D341Med (cell line): ENCODE results near the gene SUSD6.
"Not testable (repeated sequence)": the region's sequence is repeated elsewhere in the genome, so short reads cannot be mapped to it uniquely, and the experiment has no call there.

ENCODE experiments used
- DNase-seq: peaks from one replicate; pipeline ENCODE4 v3.0.0; 2012; ENCODE audit warnings: low spot score

The SUSD6 gene

GRCh38 chr14:69591317-69591716, 20.1 kb upstream of the SUSD6 start:
- no peak for DNase-seq

GRCh38 chr14:69593018-69593677, 18.2 kb upstream of the SUSD6 start:
- DNase-seq: peak; percentile 87

GRCh38 chr14:69594846-69595245, 16.6 kb upstream of the SUSD6 start:
- DNase-seq: no peak

GRCh38 chr14:69595336-69595735, 16.1 kb upstream of the SUSD6 start:
- DNase-seq: no peak

- not testable (repeated sequence) for DNase-seq
These were observed 12.0 kb upstream of the SUSD6 start for GRCh38 chr14:69599431-69599830.

- DNase-seq: no peak
These were observed 11.0 kb upstream of the SUSD6 start for GRCh38 chr14:69600304-69600891.

- DNase-seq: no peak
These were observed 5.7 kb upstream of the SUSD6 start for GRCh38 chr14:69605738-69606137.

- DNase-seq: no peak
These were observed 4.9 kb upstream of the SUSD6 start for GRCh38 chr14:69606258-69607184.

- no peak for DNase-seq
These were observed 1.1 kb upstream of the SUSD6 start for GRCh38 chr14:69610020-69610873.

GRCh38 chr14:69610874-69611171, 573 bp upstream of the SUSD6 start:
- peak; percentile 65 for DNase-seq

GRCh38 chr14:69612014-69612782, 802 bp downstream of the SUSD6 start:
- DNase-seq: peak; percentile 68

GRCh38 chr14:69612783-69613130, 1.4 kb downstream of the SUSD6 start:
- no peak for DNase-seq

- no peak for DNase-seq
These were observed 2.1 kb downstream of the SUSD6 start for GRCh38 chr14:69613312-69614073.

- no peak for DNase-seq
These were observed 3.2 kb downstream of the SUSD6 start for GRCh38 chr14:69614592-69614991.

- no peak for DNase-seq
These were observed 3.7 kb downstream of the SUSD6 start for GRCh38 chr14:69615121-69615495.

GRCh38 chr14:69615496-69616407, 4.4 kb downstream of the SUSD6 start:
- DNase-seq: no peak

GRCh38 chr14:69616408-69616773, 5.0 kb downstream of the SUSD6 start:
- no peak for DNase-seq

- no peak for DNase-seq
These were observed 6.4 kb downstream of the SUSD6 start for GRCh38 chr14:69617796-69618195.

GRCh38 chr14:69619012-69619411, 7.6 kb downstream of the SUSD6 start:
- DNase-seq: no peak

GRCh38 chr14:69620211-69620611, 8.8 kb downstream of the SUSD6 start:
- no peak for DNase-seq
